ENCODE measurements around the gene FAAP20.

DNA sequence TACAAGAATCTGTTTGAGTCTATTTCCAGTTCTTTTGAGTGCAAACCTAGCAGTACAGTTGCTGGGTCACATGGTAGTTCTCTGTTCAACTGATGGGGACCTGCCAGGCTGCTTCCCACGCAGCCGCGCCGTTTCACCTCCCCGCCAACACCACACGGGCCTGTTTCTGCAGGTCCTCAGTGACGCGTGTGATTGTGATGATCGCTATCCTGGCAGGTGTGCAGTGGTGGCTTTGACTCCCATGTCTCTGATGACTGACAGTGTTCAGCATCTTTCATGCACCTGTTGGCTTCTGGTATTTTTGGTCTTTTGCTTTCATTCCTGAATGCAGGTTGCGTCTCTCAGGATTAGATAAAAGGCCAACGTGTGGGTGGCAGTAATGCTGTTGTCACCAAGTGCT lies 41.6 kb downstream of the FAAP20 start:
- TF ChIP-seq, protein P1, sequence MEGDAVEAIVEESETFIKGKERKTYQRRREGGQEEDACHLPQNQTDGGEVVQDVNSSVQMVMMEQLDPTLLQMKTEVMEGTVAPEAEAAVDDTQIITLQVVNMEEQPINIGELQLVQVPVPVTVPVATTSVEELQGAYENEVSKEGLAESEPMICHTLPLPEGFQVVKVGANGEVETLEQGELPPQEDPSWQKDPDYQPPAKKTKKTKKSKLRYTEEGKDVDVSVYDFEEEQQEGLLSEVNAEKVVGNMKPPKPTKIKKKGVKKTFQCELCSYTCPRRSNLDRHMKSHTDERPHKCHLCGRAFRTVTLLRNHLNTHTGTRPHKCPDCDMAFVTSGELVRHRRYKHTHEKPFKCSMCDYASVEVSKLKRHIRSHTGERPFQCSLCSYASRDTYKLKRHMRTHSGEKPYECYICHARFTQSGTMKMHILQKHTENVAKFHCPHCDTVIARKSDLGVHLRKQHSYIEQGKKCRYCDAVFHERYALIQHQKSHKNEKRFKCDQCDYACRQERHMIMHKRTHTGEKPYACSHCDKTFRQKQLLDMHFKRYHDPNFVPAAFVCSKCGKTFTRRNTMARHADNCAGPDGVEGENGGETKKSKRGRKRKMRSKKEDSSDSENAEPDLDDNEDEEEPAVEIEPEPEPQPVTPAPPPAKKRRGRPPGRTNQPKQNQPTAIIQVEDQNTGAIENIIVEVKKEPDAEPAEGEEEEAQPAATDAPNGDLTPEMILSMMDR (IDR thresholded peaks at IDR 0.05) = no peak
- no peak for TF ChIP-seq POLR2A (IDR thresholded peaks at IDR 0.05)
